OCI-LY3 (cell line): ENCODE data around the gene RPL32.

ENCODE experiments used
- EZH2phosphoT487 ChIP-seq: fragments of 200-600 bp; shearing (Covaris generic); IDR thresholded peaks from 2 replicates; pipeline ENCODE4 v1.6.1; 2018; ENCODE audit warnings: antibody characterized with exemption, mixed run types, low read depth
- TF ChIP-seq, protein P1 (sequence below): fragments of 200-600, 300-600 bp; sonication (generic); IDR thresholded peaks from 2 replicates; pipeline ENCODE4 v1.5.1; 2014; ENCODE audit warnings: antibody characterized with exemption, low read length, low read depth

GRCh38 chr3:12875857-12876836 is 34.8 kb upstream of the RPL32 start:
- TF ChIP-seq, protein P1, sequence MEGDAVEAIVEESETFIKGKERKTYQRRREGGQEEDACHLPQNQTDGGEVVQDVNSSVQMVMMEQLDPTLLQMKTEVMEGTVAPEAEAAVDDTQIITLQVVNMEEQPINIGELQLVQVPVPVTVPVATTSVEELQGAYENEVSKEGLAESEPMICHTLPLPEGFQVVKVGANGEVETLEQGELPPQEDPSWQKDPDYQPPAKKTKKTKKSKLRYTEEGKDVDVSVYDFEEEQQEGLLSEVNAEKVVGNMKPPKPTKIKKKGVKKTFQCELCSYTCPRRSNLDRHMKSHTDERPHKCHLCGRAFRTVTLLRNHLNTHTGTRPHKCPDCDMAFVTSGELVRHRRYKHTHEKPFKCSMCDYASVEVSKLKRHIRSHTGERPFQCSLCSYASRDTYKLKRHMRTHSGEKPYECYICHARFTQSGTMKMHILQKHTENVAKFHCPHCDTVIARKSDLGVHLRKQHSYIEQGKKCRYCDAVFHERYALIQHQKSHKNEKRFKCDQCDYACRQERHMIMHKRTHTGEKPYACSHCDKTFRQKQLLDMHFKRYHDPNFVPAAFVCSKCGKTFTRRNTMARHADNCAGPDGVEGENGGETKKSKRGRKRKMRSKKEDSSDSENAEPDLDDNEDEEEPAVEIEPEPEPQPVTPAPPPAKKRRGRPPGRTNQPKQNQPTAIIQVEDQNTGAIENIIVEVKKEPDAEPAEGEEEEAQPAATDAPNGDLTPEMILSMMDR: no peak
- TF ChIP-seq EZH2phosphoT487: no peak
